Measurements from ENCODE around the gene ADARB2. TPM values are rescaled to one million over a fixed set of nuclear protein-coding genes. Genes with fewer than 3 reads are reported as not detected.
A peak's percentile ranks its signal among the peaks of the same experiment; 100 is the strongest.

ADARB2 gene
- total and polyA plus RNA-seq, 5 donors from 2014 or later, result 0.27 to 2.9 (median 0.69) TPM; not detected in 1

DNA sequence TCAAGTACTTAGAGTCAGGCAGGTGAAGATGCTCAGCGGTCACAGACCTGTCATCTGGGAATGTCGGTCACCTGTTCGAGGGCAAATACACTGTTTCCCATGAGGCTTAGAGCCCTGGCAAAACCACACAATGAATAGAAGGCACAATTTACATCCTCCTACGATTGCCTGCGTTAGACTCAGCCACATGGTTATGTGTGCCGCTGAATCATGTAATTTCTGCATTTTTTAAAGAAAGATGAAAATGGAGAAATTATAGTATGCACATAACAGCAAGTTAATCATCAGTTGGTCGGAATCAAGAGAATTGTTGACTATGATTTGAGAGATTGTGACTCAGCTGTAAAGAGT is 158.2 kb downstream of the ADARB2 start:
- Histone ChIP-seq H3K27ac (ENCODE audit: insufficient read depth, low read length, poor library complexity, severe bottlenecking) (no peak overlapping the region), H3K27me3 (ENCODE audit: control insufficient read depth, insufficient read depth, low read length) (no peaks in the 10 kb centered on the region), H3K36me3 (ENCODE audit: control insufficient read depth, insufficient read depth, low read length) (no peaks in the 10 kb centered on the region), H3K4me3 (ENCODE audit: low read depth, low read length) (no peak overlapping the region), H3K9me3 (ENCODE audit: control insufficient read depth in 2 of 2, low read length in 2 of 2) (no peaks in the 10 kb centered on the region), H3K4me1 (ENCODE audit: control insufficient read depth, insufficient read depth, low read length, poor library complexity, severe bottlenecking) (no peaks in the 10 kb centered on the region)
- peaks cover 0 to 3% (median 0%) of the 10 kb centered on the region in 7 donors for H3K9me3 Mint-ChIP-seq
- H3K27me3 Mint-ChIP-seq, result no peaks in the 10 kb centered on the region
- no peak overlapping the region for H3K4me3 Mint-ChIP-seq
- DNase-seq (no peak), ATAC-seq (ENCODE audit: low read depth in 2 of 2) (no peak)
- H3K36me3 Mint-ChIP-seq, result no peaks in the 10 kb centered on the region
- H3K4me1 Mint-ChIP-seq, result no peaks in the 10 kb centered on the region
- no peak overlapping the region for H3K27ac Mint-ChIP-seq

DNA sequence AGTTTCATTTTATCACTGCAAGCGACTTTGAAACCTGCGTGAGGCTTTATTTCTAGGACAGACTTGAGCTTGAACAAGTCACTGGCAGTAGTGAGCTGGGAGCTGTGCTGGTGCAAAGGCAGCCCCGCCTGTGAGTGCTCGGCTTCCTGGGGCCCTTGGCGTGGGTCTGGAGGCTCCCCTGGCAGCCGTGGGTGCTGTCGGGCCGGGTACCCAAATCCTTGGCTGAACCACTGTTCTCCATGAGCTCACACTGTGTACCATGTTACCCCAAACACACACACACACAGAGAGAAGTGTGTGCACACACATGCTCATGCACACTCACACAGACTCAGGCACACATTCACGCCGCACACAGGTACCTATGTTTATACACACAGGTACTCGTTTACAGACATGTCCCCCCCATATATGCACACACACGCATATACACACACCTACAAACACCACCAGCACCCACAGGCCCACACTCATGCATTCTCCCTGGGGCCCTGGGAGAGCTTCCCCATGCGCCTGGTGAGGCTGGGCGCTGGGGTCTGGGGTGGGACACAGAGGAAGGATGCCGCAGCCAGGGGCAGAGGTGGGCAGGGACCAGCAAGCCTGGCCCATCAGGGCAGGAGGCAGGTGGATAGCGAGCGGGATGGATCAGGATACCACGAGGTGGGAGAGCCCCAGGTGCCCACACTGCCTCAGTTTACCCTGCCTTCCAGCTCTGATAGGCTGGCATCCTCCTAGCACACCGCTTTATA is 158.8 kb downstream of the ADARB2 start:
- Histone ChIP-seq H3K27ac (ENCODE audit: insufficient read depth, low read length, poor library complexity, severe bottlenecking) (no peak overlapping the region), H3K9me3 (ENCODE audit: control insufficient read depth in 2 of 2, low read length in 2 of 2) (no peaks in the 10 kb centered on the region), H3K36me3 (ENCODE audit: control insufficient read depth, insufficient read depth, low read length) (no peaks in the 10 kb centered on the region), H3K4me1 (ENCODE audit: control insufficient read depth, insufficient read depth, low read length, poor library complexity, severe bottlenecking) (no peaks in the 10 kb centered on the region), H3K4me3 (ENCODE audit: low read depth, low read length) (no peak overlapping the region), H3K27me3 (ENCODE audit: control insufficient read depth, insufficient read depth, low read length) (no peaks in the 10 kb centered on the region)
- peaks cover 0 to 3% (median 0%) of the 10 kb centered on the region in 7 donors for H3K9me3 Mint-ChIP-seq
- DNase-seq (no peak), ATAC-seq (ENCODE audit: low read depth in 2 of 2) (no peak)
- H3K27me3 Mint-ChIP-seq, result no peaks in the 10 kb centered on the region
- H3K36me3 Mint-ChIP-seq, result no peaks in the 10 kb centered on the region
- H3K4me1 Mint-ChIP-seq, result no peaks in the 10 kb centered on the region
- H3K4me3 Mint-ChIP-seq, result no peak overlapping the region
- peak overlapping the region in 1 of 3 donors; percentile 82 for H3K27ac Mint-ChIP-seq

DNA sequence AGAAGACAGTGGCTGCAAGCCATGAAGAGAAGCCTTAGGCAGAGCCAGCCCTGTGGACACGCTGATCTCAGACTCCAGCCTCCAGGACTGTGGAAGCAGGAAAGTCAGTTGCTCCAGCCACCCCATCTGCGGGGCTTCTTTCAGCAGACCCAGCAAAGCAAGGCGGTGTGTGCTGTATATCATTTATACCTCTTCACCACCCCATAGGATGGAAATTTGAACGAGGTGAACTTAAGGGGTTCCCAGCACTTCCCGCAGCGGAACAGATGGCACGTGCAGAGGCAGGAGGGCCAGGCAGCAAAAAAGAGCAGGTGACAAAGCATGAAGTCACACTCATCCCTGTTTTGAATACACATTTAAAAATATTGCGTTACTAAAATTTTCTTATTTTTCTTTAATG is 159.4 kb downstream of the ADARB2 start:
- no peaks in the 10 kb centered on the region for H3K27me3 Mint-ChIP-seq
- peaks cover 0 to 3% (median 0%) of the 10 kb centered on the region in 7 donors for H3K9me3 Mint-ChIP-seq
- no peak overlapping the region for H3K27ac ChIP-seq (ENCODE audit: insufficient read depth, low read length, poor library complexity, severe bottlenecking)

DNA sequence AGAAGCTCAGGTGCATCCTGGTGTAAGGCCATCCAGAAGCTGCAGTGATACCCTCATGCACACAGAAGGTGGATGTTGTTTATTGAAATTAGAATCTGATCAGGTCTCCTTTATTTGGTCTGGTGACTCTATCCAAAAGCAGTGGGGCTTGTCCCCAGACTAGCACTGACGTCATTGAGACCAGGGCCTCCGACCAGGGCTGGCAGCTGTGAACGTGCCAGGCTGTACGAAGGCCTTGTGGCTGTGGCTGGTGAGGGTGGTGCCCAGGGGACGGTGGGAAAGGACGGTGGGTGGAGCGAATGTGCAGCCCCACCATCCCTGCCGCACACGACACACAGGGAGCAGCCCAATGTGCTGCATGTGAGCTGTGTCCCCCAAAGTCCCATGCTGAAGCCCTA is 160.0 kb downstream of the ADARB2 start:
- no peak overlapping the region for H3K27ac ChIP-seq (ENCODE audit: insufficient read depth, low read length, poor library complexity, severe bottlenecking)
- no peaks in the 10 kb centered on the region for H3K27me3 ChIP-seq (ENCODE audit: control insufficient read depth, insufficient read depth, low read length)
- no peaks in the 10 kb centered on the region for H3K4me1 ChIP-seq (ENCODE audit: control insufficient read depth, insufficient read depth, low read length, poor library complexity, severe bottlenecking)
- peaks cover 0 to 3% (median 0%) of the 10 kb centered on the region in 7 donors for H3K9me3 Mint-ChIP-seq
- no peak overlapping the region for H3K4me3 ChIP-seq (ENCODE audit: low read depth, low read length)
- H3K4me3 Mint-ChIP-seq, result no peak overlapping the region
- no peaks in the 10 kb centered on the region for H3K27me3 Mint-ChIP-seq
- no peaks in the 10 kb centered on the region for H3K4me1 Mint-ChIP-seq
- DNase-seq (no peak), ATAC-seq (ENCODE audit: low read depth in 2 of 2) (no peak)
- H3K27ac Mint-ChIP-seq, result no peak overlapping the region
- no peaks in the 10 kb centered on the region for H3K9me3 ChIP-seq (ENCODE audit: control insufficient read depth in 2 of 2, low read length in 2 of 2)
- H3K36me3 Mint-ChIP-seq, result no peaks in the 10 kb centered on the region
- H3K36me3 ChIP-seq (ENCODE audit: control insufficient read depth, insufficient read depth, low read length), result no peaks in the 10 kb centered on the region

More for the DNA sequence above, 159.4 kb downstream of the ADARB2 start:
- Histone ChIP-seq H3K4me3 (ENCODE audit: low read depth, low read length) (no peak overlapping the region), H3K27me3 (ENCODE audit: control insufficient read depth, insufficient read depth, low read length) (no peaks in the 10 kb centered on the region), H3K9me3 (ENCODE audit: control insufficient read depth in 2 of 2, low read length in 2 of 2) (no peaks in the 10 kb centered on the region), H3K4me1 (ENCODE audit: control insufficient read depth, insufficient read depth, low read length, poor library complexity, severe bottlenecking) (no peaks in the 10 kb centered on the region), H3K36me3 (ENCODE audit: control insufficient read depth, insufficient read depth, low read length) (no peaks in the 10 kb centered on the region)
- no peak for DNase-seq
- Mint-ChIP-seq H3K36me3 (no peaks in the 10 kb centered on the region), H3K27ac (no peak overlapping the region), H3K4me3 (no peak overlapping the region), H3K4me1 (no peaks in the 10 kb centered on the region)
- no peak for ATAC-seq (ENCODE audit: low read depth in 2 of 2)

DNA sequence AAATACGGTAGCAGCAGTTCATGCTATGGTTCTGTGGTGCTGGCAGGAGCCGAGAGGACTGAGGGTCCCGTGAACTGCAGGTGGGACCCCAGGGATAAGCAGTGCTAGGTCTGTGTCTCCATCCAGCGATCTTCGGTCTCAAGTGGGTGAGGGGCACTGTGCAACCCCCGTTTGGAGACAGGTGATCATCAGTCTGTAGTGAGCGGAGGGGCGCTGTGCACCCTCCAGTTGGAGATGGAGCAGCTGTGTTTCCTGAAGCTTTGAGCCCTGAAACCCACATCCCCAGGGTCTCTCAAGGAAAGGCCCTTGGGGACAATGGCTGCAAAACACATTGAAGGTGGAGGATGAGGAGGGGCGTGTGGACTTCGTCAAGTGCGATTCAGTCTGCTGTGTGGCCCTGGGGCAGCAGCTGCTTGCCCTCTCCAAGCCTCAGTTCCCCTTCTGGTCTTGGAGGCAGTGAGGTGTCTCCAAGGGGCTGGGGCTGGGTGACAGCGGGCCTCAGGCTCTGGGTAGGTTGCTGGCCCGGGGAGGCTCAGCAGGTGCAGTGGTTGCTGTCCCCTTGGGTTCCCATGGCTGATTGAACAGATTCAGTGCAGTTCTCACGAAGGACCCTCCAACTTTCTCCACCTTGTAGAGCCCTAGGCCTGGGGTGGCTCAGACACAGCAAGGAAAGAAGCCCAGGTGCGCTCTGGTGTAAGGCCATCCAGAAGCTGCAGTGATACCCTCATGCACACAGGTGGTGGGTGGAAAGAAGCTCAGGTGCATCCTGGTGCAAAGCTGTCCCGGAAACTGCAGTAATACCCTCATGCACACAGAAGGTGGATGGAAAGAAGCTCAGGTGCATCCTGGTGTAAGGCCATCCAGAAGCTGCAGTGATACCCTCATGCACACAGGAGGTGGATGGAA is 160.6 kb downstream of the ADARB2 start:
- Histone ChIP-seq H3K27me3 (ENCODE audit: control insufficient read depth, insufficient read depth, low read length) (no peaks in the 10 kb centered on the region), H3K4me3 (ENCODE audit: low read depth, low read length) (no peak overlapping the region), H3K27ac (ENCODE audit: insufficient read depth, low read length, poor library complexity, severe bottlenecking) (no peak overlapping the region), H3K9me3 (ENCODE audit: control insufficient read depth in 2 of 2, low read length in 2 of 2) (no peaks in the 10 kb centered on the region), H3K36me3 (ENCODE audit: control insufficient read depth, insufficient read depth, low read length) (no peaks in the 10 kb centered on the region), H3K4me1 (ENCODE audit: control insufficient read depth, insufficient read depth, low read length, poor library complexity, severe bottlenecking) (no peaks in the 10 kb centered on the region)
- Mint-ChIP-seq H3K4me1 (no peaks in the 10 kb centered on the region), H3K27ac (no peak overlapping the region), H3K9me3 (peaks cover 0 to 3% (median 0%) of the 10 kb centered on the region in 7 donors), H3K27me3 (no peaks in the 10 kb centered on the region), H3K4me3 (no peak overlapping the region), H3K36me3 (no peaks in the 10 kb centered on the region)
- DNase-seq (no peak), ATAC-seq (ENCODE audit: low read depth in 2 of 2) (no peak)

DNA sequence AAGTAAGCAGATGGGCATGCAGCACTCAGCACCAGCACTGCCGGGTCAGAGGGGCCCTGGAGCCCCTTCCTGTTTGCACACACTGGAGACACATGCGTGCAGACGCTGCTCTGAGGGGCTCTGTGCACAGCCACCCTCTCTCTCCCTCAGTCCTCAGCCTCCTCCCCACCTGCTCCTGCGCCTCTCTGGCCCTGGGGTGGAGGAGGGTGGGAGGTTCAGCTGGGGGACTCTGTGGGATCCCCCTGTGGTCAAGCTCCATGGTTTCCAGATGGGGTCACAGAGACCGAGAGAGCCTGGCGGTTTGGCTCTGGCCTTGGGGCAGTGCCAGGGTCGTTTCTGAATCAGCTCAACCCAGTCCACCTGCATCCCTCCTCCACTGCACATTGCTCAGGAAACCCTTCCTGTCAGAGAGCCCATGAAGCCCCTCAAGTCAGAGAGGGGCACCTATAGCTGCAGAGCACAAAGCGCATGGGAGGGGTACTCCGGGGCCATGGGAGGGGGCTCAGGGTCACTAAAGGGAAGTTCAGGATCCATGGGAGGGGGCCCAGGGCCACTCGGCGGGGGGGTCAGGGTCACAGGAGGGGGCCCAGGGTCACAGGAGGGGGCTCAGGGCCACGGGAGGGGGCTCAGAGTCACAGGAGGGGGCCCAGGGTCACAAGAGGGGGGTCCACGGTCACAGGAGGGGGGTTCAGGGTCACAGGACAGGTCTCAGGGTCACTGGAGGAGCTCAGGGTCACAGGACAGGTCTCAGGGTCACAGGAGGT is 161.7 kb downstream of the ADARB2 start:
- Mint-ChIP-seq H3K9me3 (peaks cover 0 to 3% (median 0%) of the 10 kb centered on the region in 7 donors), H3K4me1 (no peaks in the 10 kb centered on the region), H3K4me3 (no peak overlapping the region), H3K36me3 (no peaks in the 10 kb centered on the region), H3K27me3 (no peaks in the 10 kb centered on the region), H3K27ac (no peak overlapping the region)
- Histone ChIP-seq H3K4me3 (ENCODE audit: low read depth, low read length) (no peak overlapping the region), H3K36me3 (ENCODE audit: control insufficient read depth, insufficient read depth, low read length) (no peaks in the 10 kb centered on the region), H3K27ac (ENCODE audit: insufficient read depth, low read length, poor library complexity, severe bottlenecking) (no peak overlapping the region), H3K9me3 (ENCODE audit: control insufficient read depth in 2 of 2, low read length in 2 of 2) (no peaks in the 10 kb centered on the region), H3K4me1 (ENCODE audit: control insufficient read depth, insufficient read depth, low read length, poor library complexity, severe bottlenecking) (no peaks in the 10 kb centered on the region), H3K27me3 (ENCODE audit: control insufficient read depth, insufficient read depth, low read length) (no peaks in the 10 kb centered on the region)
- no peak for DNase-seq
- no peak for ATAC-seq (ENCODE audit: low read depth in 2 of 2)

DNA sequence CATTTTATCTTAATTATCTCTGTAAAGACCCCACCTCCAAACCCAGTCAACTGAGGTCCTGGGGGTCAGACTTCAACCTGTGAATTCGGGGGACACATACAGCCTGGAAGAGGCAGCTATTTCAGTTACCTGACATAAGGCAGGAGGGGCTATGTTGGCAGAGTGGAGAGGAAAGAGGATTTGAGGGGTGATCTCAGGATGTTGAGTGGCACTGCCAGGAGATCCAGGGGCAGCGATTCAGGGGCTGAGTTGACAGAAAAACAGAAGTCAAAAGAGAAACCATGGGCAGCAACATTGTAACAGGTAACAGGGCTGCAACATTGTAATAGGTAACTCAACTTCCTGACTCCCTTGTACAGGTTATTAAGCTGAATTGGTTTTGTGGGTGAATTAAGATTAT is 162.6 kb downstream of the ADARB2 start:
- DNase-seq (no peak), ATAC-seq (ENCODE audit: low read depth in 2 of 2) (no peak)
- no peaks in the 10 kb centered on the region for H3K36me3 Mint-ChIP-seq
- H3K4me3 Mint-ChIP-seq, result no peak overlapping the region
- H3K4me1 Mint-ChIP-seq, result no peaks in the 10 kb centered on the region
- H3K27me3 Mint-ChIP-seq, result no peaks in the 10 kb centered on the region
- H3K36me3 ChIP-seq (ENCODE audit: control insufficient read depth, insufficient read depth, low read length), result no peaks in the 10 kb centered on the region
- H3K27me3 ChIP-seq (ENCODE audit: control insufficient read depth, insufficient read depth, low read length), result no peaks in the 10 kb centered on the region
- no peaks in the 10 kb centered on the region for H3K4me1 ChIP-seq (ENCODE audit: control insufficient read depth, insufficient read depth, low read length, poor library complexity, severe bottlenecking)
- H3K9me3 ChIP-seq (ENCODE audit: control insufficient read depth in 2 of 2, low read length in 2 of 2), result no peaks in the 10 kb centered on the region
- no peak overlapping the region for H3K27ac ChIP-seq (ENCODE audit: insufficient read depth, low read length, poor library complexity, severe bottlenecking)
- peaks cover 0 to 1% (median 0%) of the 10 kb centered on the region in 7 donors for H3K9me3 Mint-ChIP-seq
- no peak overlapping the region for H3K27ac Mint-ChIP-seq
- H3K4me3 ChIP-seq (ENCODE audit: low read depth, low read length), result no peak overlapping the region
